ENCODE results near the gene COPA. TPM values are rescaled to one million over a fixed set of nuclear protein-coding genes. Genes with fewer than 3 reads are reported as not detected.

COPA gene
- total RNA-seq, 2 donors from 2014 or later: 154 to 163 TPM

DNA sequence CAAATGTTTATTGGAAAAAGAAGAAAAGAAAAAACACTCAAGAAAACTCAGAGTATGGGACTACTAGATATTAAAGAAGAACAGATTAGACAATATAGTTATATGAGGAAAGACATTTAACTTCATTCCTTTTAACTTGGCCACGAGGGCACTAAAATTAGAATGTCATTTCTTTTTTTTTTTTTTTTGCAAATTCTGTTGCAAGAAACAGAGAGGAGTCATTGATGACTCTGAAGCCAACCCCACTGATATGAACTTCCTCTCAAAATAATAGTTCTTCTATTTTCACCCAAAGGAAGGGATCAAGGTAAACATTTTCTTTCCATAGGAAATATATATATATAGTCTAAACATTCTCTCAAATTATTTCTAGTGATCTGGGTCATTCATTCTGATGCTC, 33.5 kb downstream of the COPA start:
- no peak for TF ChIP-seq CTCF (IDR thresholded peaks at IDR 0.05)
- Histone ChIP-seq H3K9ac (ENCODE audit: low read depth in 2 of 2, low read length in 2 of 2) (no peak overlapping the region), H3K4me1 (no peaks in the 10 kb centered on the region), H3K27ac (no peak overlapping the region), H3K4me3 (no peak overlapping the region), H3K36me3 (peaks cover 62% of the 10 kb centered on the region), H3K27me3 (no peaks in the 10 kb centered on the region), H3K9me3 (no peaks in the 10 kb centered on the region)
- no peak for DNase-seq
- intact Hi-C loops (cut with DNase I): no loop called here

GRCh38 chr1:160309185-160309557, 33.9 kb downstream of the COPA start:
- no peaks in the 10 kb centered on the region for H3K27me3 ChIP-seq
- intact Hi-C loops (cut with DNase I): no loop called here

DNA sequence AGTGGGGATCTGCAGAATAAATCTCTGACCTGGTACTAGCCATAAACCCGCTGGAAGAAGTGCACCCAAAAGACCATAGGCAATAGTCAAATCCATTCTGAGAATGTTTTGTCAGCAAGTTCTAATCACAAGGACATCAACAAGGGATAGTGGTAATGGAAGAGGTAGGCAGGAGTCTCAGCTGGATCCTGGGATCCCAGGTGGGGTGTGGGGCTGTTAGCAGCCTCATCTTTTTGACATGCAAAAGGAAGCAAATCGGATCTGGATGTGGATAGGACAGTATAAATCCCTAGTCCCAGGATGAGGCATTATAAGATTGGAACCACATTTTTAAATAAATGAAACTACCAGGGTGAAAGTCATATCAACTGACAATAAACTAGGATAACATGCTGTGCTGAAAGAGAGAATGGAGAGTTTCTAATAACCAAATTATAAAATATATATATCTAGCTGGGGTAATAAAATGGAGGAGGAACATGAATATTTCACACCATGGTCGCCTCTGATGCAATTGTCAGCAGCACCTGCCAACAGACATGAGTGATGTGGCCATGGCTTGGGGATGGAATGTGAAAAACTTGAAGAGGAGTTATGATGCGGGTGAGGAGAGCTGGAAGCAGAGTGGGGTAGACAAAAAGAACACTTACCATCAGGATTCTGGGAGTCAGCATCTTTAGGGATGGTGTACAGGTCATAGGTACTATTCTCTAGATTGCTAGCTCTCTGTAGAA, 34.4 kb downstream of the COPA start:
- DNase-seq: no peak
- TF ChIP-seq CTCF (IDR thresholded peaks at IDR 0.05): no peak
- no peaks in the 10 kb centered on the region for H3K27me3 ChIP-seq
- H3K4me3 ChIP-seq: no peak overlapping the region
- intact Hi-C loops (cut with DNase I): no loop called here
- H3K4me1 ChIP-seq: no peaks in the 10 kb centered on the region
- no peak overlapping the region for H3K9ac ChIP-seq (ENCODE audit: low read depth in 2 of 2, low read length in 2 of 2)
- H3K9me3 ChIP-seq: no peaks in the 10 kb centered on the region
- peaks cover 62% of the 10 kb centered on the region for H3K36me3 ChIP-seq
- no peak overlapping the region for H3K27ac ChIP-seq

More at GRCh38 chr1:160309185-160309557, 33.9 kb downstream of the COPA start:
- TF ChIP-seq CTCF (IDR thresholded peaks at IDR 0.05): no peak
- H3K9me3 ChIP-seq: no peaks in the 10 kb centered on the region
- H3K27ac ChIP-seq: no peak overlapping the region
- no peaks in the 10 kb centered on the region for H3K4me1 ChIP-seq
- no peak for DNase-seq
- no peak overlapping the region for H3K4me3 ChIP-seq
- no peak overlapping the region for H3K9ac ChIP-seq (ENCODE audit: low read depth in 2 of 2, low read length in 2 of 2)
- H3K36me3 ChIP-seq: peaks cover 62% of the 10 kb centered on the region

GRCh38 chr1:160307118-160307791, 35.8 kb downstream of the COPA start:
- TF ChIP-seq CTCF (IDR thresholded peaks at IDR 0.05): no peak
- Histone ChIP-seq H3K27ac (no peak overlapping the region), H3K36me3 (peaks cover 55% of the 10 kb centered on the region), H3K9ac (ENCODE audit: low read depth in 2 of 2, low read length in 2 of 2) (no peak overlapping the region), H3K4me1 (no peaks in the 10 kb centered on the region), H3K9me3 (no peaks in the 10 kb centered on the region), H3K4me3 (no peak overlapping the region), H3K27me3 (no peaks in the 10 kb centered on the region)
- DNase-seq: no peak
- intact Hi-C loops (cut with DNase I): no loop called here

GRCh38 chr1:160300173-160300572, 42.9 kb downstream of the COPA start:
- H3K9me3 ChIP-seq: no peaks in the 10 kb centered on the region
- H3K4me1 ChIP-seq: no peaks in the 10 kb centered on the region
- intact Hi-C loops (cut with DNase I): no loop called here
- no peaks in the 10 kb centered on the region for H3K27me3 ChIP-seq
- H3K36me3 ChIP-seq: peaks cover 37% of the 10 kb centered on the region
- TF ChIP-seq CTCF (IDR thresholded peaks at IDR 0.05): no peak
- H3K4me3 ChIP-seq: no peak overlapping the region
- no peak overlapping the region for H3K9ac ChIP-seq (ENCODE audit: low read depth in 2 of 2, low read length in 2 of 2)
- DNase-seq: no peak
- H3K27ac ChIP-seq: no peak overlapping the region
